K562 (cell line): ENCODE results near the gene TRMT2A. TPM values are rescaled to one million over a fixed set of nuclear protein-coding genes. Genes with fewer than 3 reads are reported as not detected.

Source experiments
- ATAC-seq: fragments of 200-7000 bp; cut with Tn5 transposase; 3 replicates; pipeline ENCODE4 v1.9.1; 2020; ENCODE audit warnings: moderate library complexity
- BruUV-seq: library from RNA; stranded (reverse); fragments of 400-500 nt; replicated peaks from 2 replicates; lab custom pipeline; 2021; lab: Mats Ljungman, UMichigan
- CTCF ChIA-PET: fragments of 300-600 bp; formaldehyde crosslinking; extraction: SDS; loops from one replicate; lab custom pipeline; 2021; ENCODE audit warnings: low intra/inter-chr PET ratio; lab: Yijun Ruan, JAX
- POLR2A ChIA-PET: fragments of 300-600, 350-650 bp; sonication (Branson Sonifier 250); formaldehyde crosslinking; extraction: SDS; loops from one replicate; lab custom pipeline; 2021; ENCODE audit warnings: antibody characterized with exemption, inconsistent platforms; lab: Yijun Ruan, JAX
- DNase-seq, 4 experiments: peaks; one replicate each; pipeline versions ENCODE4 v3.0.0 to v3.0.0-alpha.2; 2011 to 2018; ENCODE audit warnings: low spot score in 3 of 4, mixed read lengths in 3 of 4; ENCODE audit errors: extremely low read depth in 1 of 4
- FAIRE-seq: peaks from 2 replicates; lab custom pipeline; 2011; peaks lifted over from hg19 to GRCh38; lab: Jason Lieb, UNC
- H2AFZ ChIP-seq: 2 replicates; pipeline ENCODE4 v1.6.0; 2011; ENCODE audit warnings: low read depth, low read length, control low read depth, inconsistent platforms
- H3K27ac ChIP-seq: fragments of 200-600 bp; 3 replicates; pipeline ENCODE4 v1.8.0; 2011; ENCODE audit warnings: low read depth, mild to moderate bottlenecking, control low read depth, inconsistent platforms, low read length, moderate library complexity, mixed read lengths; ENCODE audit errors: extremely low read depth
- H3K27me3 ChIP-seq, 2 experiments: fragments of 300-600 bp in 1 of 2; 2 replicates in 1 of 2; 3 replicates in 1 of 2; pipeline versions ENCODE4 v1.6.0 to v1.8.0; 2011; ENCODE audit warnings: inconsistent platforms in 2 of 2, low read length in 2 of 2, mild to moderate bottlenecking in 1 of 2, mixed read lengths in 1 of 2, moderate library complexity in 1 of 2; ENCODE audit not compliant: control insufficient read depth in 2 of 2, insufficient read depth in 2 of 2
- H3K36me3 ChIP-seq: fragments of 300-600 bp; 3 replicates; pipeline ENCODE4 v1.8.0; 2011; ENCODE audit warnings: mild to moderate bottlenecking, low read length, inconsistent platforms; ENCODE audit not compliant: control insufficient read depth, insufficient read depth
- H3K4me1 ChIP-seq, 2 experiments: fragments of 200-600 bp in 1 of 2; replicated peaks in 1 of 2; 2 replicates in 1 of 2; 3 replicates in 1 of 2; pipeline versions ENCODE4 v1.5.1 to v1.8.0; 2011; ENCODE audit warnings: inconsistent platforms in 2 of 2, low read length in 2 of 2, mild to moderate bottlenecking in 1 of 2, mixed read lengths in 1 of 2, moderate library complexity in 1 of 2; ENCODE audit not compliant: control insufficient read depth in 2 of 2, insufficient read depth in 2 of 2
- H3K4me2 ChIP-seq: 2 replicates; pipeline ENCODE4 v1.6.1; 2011; ENCODE audit warnings: low read length, control low read depth, inconsistent platforms, mixed read lengths; ENCODE audit not compliant: insufficient read depth
- H3K4me3 ChIP-seq: fragments of 200-600 bp; sonication (generic), shearing (Covaris generic); 2 replicates; pipeline ENCODE4 v1.5.1; 2016; ENCODE audit warnings: control low read depth, inconsistent platforms
- H3K79me2 ChIP-seq: fragments of 200-600 bp; 3 replicates; pipeline ENCODE4 v1.8.0; 2011; ENCODE audit warnings: low read length, inconsistent platforms; ENCODE audit not compliant: control insufficient read depth, insufficient read depth
- H3K9ac ChIP-seq, 2 experiments: 2 replicates each; pipeline versions ENCODE4 v1.6.0 to v1.6.1; 2011; ENCODE audit warnings: low read depth in 2 of 2, low read length in 2 of 2, control low read depth in 1 of 2, inconsistent platforms in 1 of 2, mild to moderate bottlenecking in 1 of 2, mixed read lengths in 1 of 2; ENCODE audit not compliant: insufficient read depth in 1 of 2
- H3K9me1 ChIP-seq: one replicate; pipeline ENCODE4 v1.6.0; 2011; ENCODE audit warnings: inconsistent platforms, mild to moderate bottlenecking, low read length, moderate library complexity; ENCODE audit not compliant: control insufficient read depth, insufficient read depth
- H3K9me3 ChIP-seq: replicated peaks from 2 replicates; pipeline ENCODE4 v1.5.1; 2011; ENCODE audit warnings: low read depth, low read length, inconsistent platforms; ENCODE audit not compliant: control insufficient read depth, insufficient read depth
- H4K20me1 ChIP-seq: replicated peaks from 2 replicates; pipeline ENCODE4 v1.6.1; 2011; ENCODE audit warnings: low read length, inconsistent platforms, mixed read lengths; ENCODE audit not compliant: control insufficient read depth, insufficient read depth
- ASH1L ChIP-seq: fragments of 450-650 bp; IDR thresholded peaks from 2 replicates; pipeline ENCODE4 v1.6.1; 2018; ENCODE audit warnings: borderline replicate concordance, mild to moderate bottlenecking, low read depth; ENCODE audit not compliant: partially characterized antibody
- CREM ChIP-seq: IDR thresholded peaks from 2 replicates; pipeline ENCODE4 v1.6.1; 2014; ENCODE audit warnings: antibody characterized with exemption, low read depth
- ERF ChIP-seq: fragments of 450-650 bp; formaldehyde crosslinking; IDR thresholded peaks from 2 replicates; pipeline ENCODE4 v1.4.0; 2020; ENCODE audit warnings: mild to moderate bottlenecking, mixed read lengths
- ETV6 ChIP-seq, 3 experiments: fragments of 150-350 bp in 1 of 3; sonication (generic) in 1 of 3; formaldehyde crosslinking in 1 of 3; IDR thresholded peaks; 2 replicates each; pipeline versions ENCODE4 v1.6.1 to v1.8.0; 2014 to 2022; ENCODE audit warnings: borderline replicate concordance in 2 of 3, low read depth in 2 of 3, antibody characterized with exemption in 1 of 3, low read length in 1 of 3, mild to moderate bottlenecking in 1 of 3, missing genetic modification reagents in 1 of 3
- HDAC3 ChIP-seq: fragments of 450-650 bp; IDR thresholded peaks from 2 replicates; pipeline ENCODE4 v1.6.1; 2018; ENCODE audit warnings: borderline replicate concordance, mild to moderate bottlenecking, moderate library complexity; ENCODE audit not compliant: partially characterized antibody
- HDAC6 ChIP-seq: IDR thresholded peaks from 2 replicates; pipeline ENCODE4 v1.6.1; 2012; ENCODE audit warnings: low read depth, mild to moderate bottlenecking, control low read depth, inconsistent platforms, low read length, moderate library complexity
- KLF6 ChIP-seq: fragments of 250-450 bp; sonication (Bioruptor Pico); IDR thresholded peaks from 2 replicates; pipeline ENCODE4 v1.4.0; 2020; ENCODE audit warnings: mild to moderate bottlenecking, moderate library complexity, borderline replicate concordance
- MCM5 ChIP-seq: fragments of 450-650 bp; IDR thresholded peaks from 2 replicates; pipeline ENCODE4 v1.6.1; 2016; ENCODE audit warnings: low read depth
- PHTF2 ChIP-seq: fragments of 250-450 bp; sonication (Bioruptor Pico); IDR thresholded peaks from 2 replicates; pipeline ENCODE4 v1.5.0; 2021; ENCODE audit warnings: mild to moderate bottlenecking
- POLR2AphosphoS2 ChIP-seq: IDR thresholded peaks from 2 replicates; pipeline ENCODE4 v1.6.1; 2012; ENCODE audit warnings: low read length, improper control_type of control experiment
- POU5F1 ChIP-seq: fragments of 150-350 bp; IDR thresholded peaks from 2 replicates; pipeline ENCODE4 v1.6.1; 2014; ENCODE audit warnings: borderline replicate concordance, low read length, low read depth, mild to moderate bottlenecking; ENCODE audit not compliant: partially characterized antibody
- RB1 ChIP-seq: fragments of 450-650 bp; IDR thresholded peaks from 2 replicates; pipeline ENCODE4 v1.6.1; 2017; ENCODE audit warnings: low read depth, mild to moderate bottlenecking
- SP2 ChIP-seq: IDR thresholded peaks from 2 replicates; pipeline ENCODE4 v1.6.1; 2011; ENCODE audit warnings: mild to moderate bottlenecking, low read depth, low read length, moderate library complexity; ENCODE audit not compliant: poor library complexity, severe bottlenecking; ENCODE audit errors: extremely low read depth
- TFAP4 ChIP-seq: sonication (generic); formaldehyde crosslinking; IDR thresholded peaks from 2 replicates; pipeline ENCODE4 v1.8.0; 2022; ENCODE audit warnings: missing genetic modification reagents, mild to moderate bottlenecking, moderate library complexity, borderline replicate concordance
- WHSC1 ChIP-seq: IDR thresholded peaks from one replicate; pipeline ENCODE4 v1.6.1; 2012; ENCODE audit warnings: low read length, control low read depth, inconsistent platforms
- YY1 ChIP-seq, 3 experiments: IDR thresholded peaks; 2 replicates each; pipeline ENCODE4 v1.6.1; 2011; ENCODE audit warnings: low read length in 2 of 3, mild to moderate bottlenecking in 2 of 3, moderate library complexity in 2 of 3, borderline replicate concordance in 1 of 3, control low read depth in 1 of 3, low read depth in 1 of 3; ENCODE audit not compliant: insufficient read depth in 3 of 3, insufficient replicate concordance in 2 of 3, control insufficient read depth in 1 of 3, insufficient read length in 1 of 3; ENCODE audit errors: extremely low read depth in 1 of 3
- ZC3H8 ChIP-seq: fragments of 450-650 bp; IDR thresholded peaks from 2 replicates; pipeline ENCODE4 v1.6.1; 2017
- ZNF324 ChIP-seq: fragments of 250-450 bp; sonication (Bioruptor Pico); IDR thresholded peaks from 2 replicates; pipeline ENCODE4 v1.4.0; 2020; ENCODE audit warnings: mild to moderate bottlenecking
- ZNF57 ChIP-seq: fragments of 450-650 bp; formaldehyde crosslinking; IDR thresholded peaks from 2 replicates; pipeline ENCODE4 v1.4.0; 2020; ENCODE audit warnings: mild to moderate bottlenecking, moderate library complexity
- ZNF766 ChIP-seq: fragments of 200-800 bp; sonication (Bioruptor generic); conservative IDR thresholded peaks from 2 replicates; pipeline ENCODE4 v1.6.1; 2016; ENCODE audit warnings: missing genetic modification characterization, missing compliant biosample characterization
- WGBS: fragments of 100-300 bp; shearing (Covaris generic); methylation state at CpG from one replicate; pipeline ENCODE4 v1.1.6; 2016; ENCODE audit warnings: low coverage, mixed read lengths; ENCODE audit not compliant: insufficient coverage; ENCODE audit errors: missing lambda C conversion rate; 5-methylcytosine and 5-hydroxymethylcytosine counted together
- in situ Hi-C: fragments of 300-500 bp; cut with MboI; formaldehyde crosslinking; loops from 4 replicates; pipeline ENCODE4 v1.15.0; 2018; ENCODE audit warnings: inconsistent platforms, mixed read lengths
- intact Hi-C: fragments of 100-400 bp; cut with micrococcal nuclease; formaldehyde crosslinking; loops from 2 replicates; pipeline ENCODE4 v1.14.2; 2022
- polyA plus RNA-seq, 8 experiments: library from polyadenylated mRNA; depleted of rRNA in 4 of 8; stranded (reverse) in 5 of 8; unstranded in 3 of 8; fragments of >200 nt; fragmentation: Nextera tagmentation in 2 of 8; fragmentation: Illumina TruSeq in 1 of 8; extraction: Ambion mirVana in 2 of 8; extraction: Trizol in 1 of 8; gene quantifications; 2 replicates each; pipeline versions ENCODE4 v1.2.1 to v1.2.3, GENCODE V29; 2011 to 2014; ENCODE audit warnings: inconsistent platforms in 1 of 8, missing spikeins in 1 of 8
- total RNA-seq, 7 experiments: library from RNA; depleted of rRNA in 6 of 7; stranded (reverse); fragments of >200 nt in 6 of 7; fragmentation: Illumina TruSeq in 2 of 7; extraction: Trizol in 2 of 7; gene quantifications; 2 replicates each; pipeline versions ENCODE4 v1.2.1 to v1.2.3, GENCODE V29; 2011 to 2021; ENCODE audit warnings: low replicate concordance in 1 of 7

Gene TRMT2A
- total and polyA plus RNA-seq, 9 of the 15 experiments (the other 6 are each of a cell fraction or from before 2014, with no cell fraction given): 1.6 to 265 (median 140) TPM

GRCh38 chr22:20118300-20119020 lies 1.4 kb upstream of the TRMT2A start:
- TSS peak; percentile 64 for BruUV-seq
- TF ChIP-seq PHTF2 (CRISPR knock-in tag): no peak
- no peak for TF ChIP-seq RB1
- peak; percentile 66 for TF ChIP-seq POU5F1
- TF ChIP-seq ZNF766 (CRISPR knock-in tag): no peak
- no peak for TF ChIP-seq YY1 (IDR thresholded peaks at IDR 0.05; ENCODE audit: borderline replicate concordance in 1 of 3, control insufficient read depth in 1 of 3, extremely low read depth in 1 of 3, insufficient read depth in 3 of 3, insufficient read length in 1 of 3, insufficient replicate concordance in 2 of 3, low read depth in 1 of 3, low read length in 2 of 3)
- no peak for TF ChIP-seq MCM5
- no peak for TF ChIP-seq TFAP4 (CRISPR knock-in tag)
- no peak for TF ChIP-seq HDAC3
- TF ChIP-seq WHSC1: peak; percentile 69
- TF ChIP-seq SP2: peak; percentile 21
- peak; percentile 58; the same call in 1 of the 2 replicates for TF ChIP-seq POLR2AphosphoS2
- 0 out of 4 replicates have a peak, but pooled peaks of 1 of the 2 experiments have one; percentile 14 for TF ChIP-seq ETV6 (IDR thresholded peaks at IDR 0.05; ENCODE audit: borderline replicate concordance in 1 of 2, low read depth in 2 of 2, low read length in 1 of 2)
- no peak for TF ChIP-seq ETV6 (CRISPR knock-in tag; IDR thresholded peaks at IDR 0.05; ENCODE audit: borderline replicate concordance)
- peak; percentile 69; the same call in 1 of the 2 replicates for TF ChIP-seq HDAC6
- peak; percentile 20; the same call in 1 of the 2 replicates for TF ChIP-seq ERF (CRISPR knock-in tag)
- peak; percentile 1; the same call in 1 of the 2 replicates for TF ChIP-seq ZNF324
- peak; percentile 75; the same call in 1 of the 2 replicates for TF ChIP-seq ZNF57
- no peak for TF ChIP-seq CREM
- TF ChIP-seq KLF6: 0 out of 2 replicates have a peak, but pooled peaks have one; percentile 2
- TF ChIP-seq ASH1L: no peak
- peak; percentile 82; the same call in 1 of the 2 replicates for TF ChIP-seq ZC3H8

More at GRCh38 chr22:20118300-20119020, 1.4 kb upstream of the TRMT2A start:
- intact Hi-C loops: loop anchor here (1.0 to 5.0 kb wide), 2 partner anchors 11 to 386 kb away; no protein-coding TSS in a partner anchor
- Histone ChIP-seq H3K9ac (peak overlapping the region; percentile 96 to 99), H3K27ac (peak overlapping the region; percentile 94), H4K20me1 (peaks cover 25% of the 10 kb centered on the region), H3K4me2 (peak overlapping the region; percentile 90), H3K9me1 (no peaks in the 10 kb centered on the region), H3K27me3 (no peaks in the 10 kb centered on the region), H3K4me1 (peaks cover 25 to 85% of the 10 kb centered on the region in 2 experiments), H2AFZ (peak overlapping the region; percentile 15), H3K4me3 (peak overlapping the region; percentile 63), H3K79me2 (peaks cover 88% of the 10 kb centered on the region), H3K36me3 (peaks cover 84% of the 10 kb centered on the region), H3K9me3 (no peaks in the 10 kb centered on the region)
- CTCF ChIA-PET: interaction anchor here (1.4 kb wide), 1 partner anchor 10 kb away, joined by 3 read pairs; no protein-coding TSS in a partner anchor
- ATAC-seq: peak; percentile 1; the same call in 1 of the 3 replicates
- in situ Hi-C loops: loop anchor here (10.0 kb wide), 1 partner anchor 394 kb away; the partner anchor contains the start of gene GP1BB
- peak; percentile 82 to 83 (median 82) for DNase-seq
- FAIRE-seq: peak; percentile 75
- POLR2A ChIA-PET: interaction anchor here (0.5 to 20.7 kb wide), 21 partner anchors 10 to 176 kb away, joined by 3 to 513 read pairs (median 6); partner anchors contain the start of genes TANGO2 and ZDHHC8
- 1% methylated on average over 8 of the region's 8 CpGs for WGBS
